AG04450 (cell line): Measurements from ENCODE around the gene TTC28. TPM values are rescaled to one million over a fixed set of nuclear protein-coding genes. Genes with fewer than 3 reads are reported as not detected.

ENCODE experiments used
- CTCF ChIA-PET: fragments of 300-600, 350-600 bp; formaldehyde crosslinking; extraction: SDS; loops from one replicate; lab custom pipeline; 2022; ENCODE audit warnings: antibody characterized with exemption, inconsistent platforms; lab: Charles Lee
- POLR2A ChIA-PET: fragments of 350-600 bp; formaldehyde crosslinking; extraction: SDS; loops from one replicate; lab custom pipeline; 2021; ENCODE audit warnings: antibody characterized with exemption, inconsistent platforms; lab: Yijun Ruan, JAX
- DNase-seq: peaks from one replicate; pipeline ENCODE4 v3.0.0-alpha.2; 2011; ENCODE audit warnings: low read depth, low spot score
- H3K27ac ChIP-seq: one replicate; pipeline ENCODE4 v1.5.1; 2012; ENCODE audit warnings: low read depth, low read length, control low read depth
- H3K27me3 ChIP-seq: one replicate; pipeline ENCODE4 v1.6.0; 2012; ENCODE audit warnings: low read length; ENCODE audit not compliant: control insufficient read depth, insufficient read depth
- H3K4me3 ChIP-seq: 2 replicates; pipeline ENCODE4 v1.5.1; 2011; ENCODE audit warnings: mild to moderate bottlenecking, low read depth, low read length, control low read depth
- H3K9me3 ChIP-seq: 2 replicates; pipeline ENCODE4 v1.5.1; 2012; ENCODE audit warnings: low read length; ENCODE audit not compliant: control insufficient read depth, insufficient read depth
- CTCF ChIP-seq: IDR thresholded peaks from 2 replicates; pipeline ENCODE4 v1.5.1; 2011; ENCODE audit warnings: low read depth, low read length, control low read depth, inconsistent platforms
- polyA plus RNA-seq: library from polyadenylated mRNA; depleted of rRNA; stranded (reverse); fragments of >200 nt; gene quantifications from 2 replicates; pipeline ENCODE4 v1.2.3, GENCODE V29; 2011

TTC28 gene
- polyA plus RNA-seq, 1 experiment = 11.2 TPM

- ChIA-PET CTCF (no interaction called here), POLR2A (no interaction called here)
- Histone ChIP-seq H3K27me3 (no peaks in the 10 kb centered on the region), H3K4me3 (no peak overlapping the region), H3K9me3 (no peaks in the 10 kb centered on the region), H3K27ac (no peak overlapping the region)
- no peak for TF ChIP-seq CTCF
- no peak for DNase-seq
Measured at GRCh38 chr22:28426346-28427132, 253.1 kb downstream of the TTC28 start.

GRCh38 chr22:28425211-28425610, 254.4 kb downstream of the TTC28 start:
- Histone ChIP-seq H3K9me3 (no peaks in the 10 kb centered on the region), H3K27me3 (no peaks in the 10 kb centered on the region), H3K27ac (no peak overlapping the region), H3K4me3 (no peak overlapping the region)
- no peak for DNase-seq
- TF ChIP-seq CTCF = no peak
- POLR2A ChIA-PET = interaction anchor here (0.6 to 1.8 kb wide), 6 partner anchors 13 to 309 kb away, joined by 3 to 10 read pairs (median 6); no protein-coding TSS in a partner anchor
- CTCF ChIA-PET = interaction anchor here (0.8 kb wide), 1 partner anchor 373 kb away, joined by 3 read pairs; no protein-coding TSS in a partner anchor

GRCh38 chr22:28424427-28425080, 255.1 kb downstream of the TTC28 start:
- no peak for TF ChIP-seq CTCF
- Histone ChIP-seq H3K9me3 (no peaks in the 10 kb centered on the region), H3K4me3 (no peak overlapping the region), H3K27me3 (no peaks in the 10 kb centered on the region), H3K27ac (no peak overlapping the region)
- POLR2A ChIA-PET = interaction anchor here (0.6 to 1.8 kb wide), 8 partner anchors 14 to 437 kb away, joined by 3 to 10 read pairs (median 4); no protein-coding TSS in a partner anchor
- CTCF ChIA-PET = no interaction called here
- peak; percentile 89 for DNase-seq

- DNase-seq = no peak
- no peak overlapping the region for H3K4me3 ChIP-seq
- TF ChIP-seq CTCF = no peak
- ChIA-PET POLR2A (no interaction called here), CTCF (no interaction called here)
- no peaks in the 10 kb centered on the region for H3K27me3 ChIP-seq
- H3K9me3 ChIP-seq = no peaks in the 10 kb centered on the region
- H3K27ac ChIP-seq = no peak overlapping the region
Measured at GRCh38 chr22:28419919-28420318, 259.7 kb downstream of the TTC28 start.

- Histone ChIP-seq H3K27me3 (no peaks in the 10 kb centered on the region), H3K4me3 (no peak overlapping the region), H3K9me3 (no peaks in the 10 kb centered on the region), H3K27ac (no peak overlapping the region)
- POLR2A ChIA-PET = no interaction called here
- no peak for DNase-seq
- TF ChIP-seq CTCF = no peak
- CTCF ChIA-PET = no interaction called here
Measured at GRCh38 chr22:28418008-28418407, 261.6 kb downstream of the TTC28 start.
